HT1080 (cell line): Measurements from ENCODE around the gene ST3GAL3. TPM values are rescaled to one million over a fixed set of nuclear protein-coding genes. Genes with fewer than 3 reads are reported as not detected.

Experiments used
- DNase-seq: peaks from one replicate; pipeline ENCODE4 v3.0.0-alpha.2; 2015; ENCODE audit warnings: low read depth
- total RNA-seq: library from RNA; depleted of rRNA; stranded (reverse); fragments of >200 nt; shearing (Covaris generic); gene quantifications from 2 replicates; pipeline ENCODE4 v1.2.3, GENCODE V29; 2014

ST3GAL3 gene
- total RNA-seq, 1 experiment from 2014 or later: 11.6 TPM

- DNase-seq: no peak
Measured at GRCh38 chr1:43847290-43847689, 140.0 kb downstream of the ST3GAL3 start.

- no peak for DNase-seq
Measured at GRCh38 chr1:43847882-43848281, 140.5 kb downstream of the ST3GAL3 start.

- DNase-seq: no peak
Measured at GRCh38 chr1:43849670-43850069, 142.3 kb downstream of the ST3GAL3 start.

GRCh38 chr1:43850591-43851233, 143.4 kb downstream of the ST3GAL3 start:
- DNase-seq: no peak

GRCh38 chr1:43851561-43852338, 144.4 kb downstream of the ST3GAL3 start:
- no peak for DNase-seq

GRCh38 chr1:43853161-43853921, 146.0 kb downstream of the ST3GAL3 start:
- DNase-seq: peak; percentile 73

- DNase-seq: no peak
Measured at GRCh38 chr1:43854473-43854872, 147.1 kb downstream of the ST3GAL3 start.

- no peak for DNase-seq
Measured at GRCh38 chr1:43856188-43856587, 148.9 kb downstream of the ST3GAL3 start.

GRCh38 chr1:43857163-43857562, 149.8 kb downstream of the ST3GAL3 start:
- no peak for DNase-seq

- DNase-seq: peak; percentile 99
Measured at GRCh38 chr1:43858324-43858723, 151.0 kb downstream of the ST3GAL3 start.

GRCh38 chr1:43861337-43861736, 154.0 kb downstream of the ST3GAL3 start:
- no peak for DNase-seq

GRCh38 chr1:43861988-43862735, 154.8 kb downstream of the ST3GAL3 start:
- DNase-seq: no peak

GRCh38 chr1:43864111-43865045, 157.0 kb downstream of the ST3GAL3 start:
- DNase-seq: no peak

- no peak for DNase-seq
Measured at GRCh38 chr1:43866201-43866600, 158.9 kb downstream of the ST3GAL3 start.

- DNase-seq: no peak
Measured at GRCh38 chr1:43867976-43868740, 160.8 kb downstream of the ST3GAL3 start.

- no peak for DNase-seq
Measured at GRCh38 chr1:43868741-43869067, 161.4 kb downstream of the ST3GAL3 start.

- no peak for DNase-seq
Measured at GRCh38 chr1:43870306-43870705, 163.0 kb downstream of the ST3GAL3 start.

GRCh38 chr1:43871181-43871910, 164.0 kb downstream of the ST3GAL3 start:
- DNase-seq: no peak

GRCh38 chr1:43872280-43872679, 164.9 kb downstream of the ST3GAL3 start:
- no peak for DNase-seq
